ENCODE measurements around the gene ASPRV1. TPM values are rescaled to one million over a fixed set of nuclear protein-coding genes. Genes with fewer than 3 reads are reported as not detected.
"Not testable (repeated sequence)": the region's sequence is repeated elsewhere in the genome, so short reads cannot be mapped to it uniquely, and the experiment has no call there.

ASPRV1 gene
- polyA plus RNA-seq, 1 experiment: 0.29 TPM

- DNase-seq (ENCODE audit: low read depth): no peak
- ChIA-PET CTCF (no interaction called here), POLR2A (no interaction called here)
- no peak overlapping the region for H3K4me3 ChIP-seq (ENCODE audit: low read depth, low read length)
- H3K36me3 ChIP-seq (ENCODE audit: control insufficient read depth, insufficient read depth, low read length): no peaks in the 10 kb centered on the region
- no peaks in the 10 kb centered on the region for H3K27me3 ChIP-seq (ENCODE audit: control insufficient read depth, insufficient read depth, low read length)
- TF ChIP-seq, protein P1, sequence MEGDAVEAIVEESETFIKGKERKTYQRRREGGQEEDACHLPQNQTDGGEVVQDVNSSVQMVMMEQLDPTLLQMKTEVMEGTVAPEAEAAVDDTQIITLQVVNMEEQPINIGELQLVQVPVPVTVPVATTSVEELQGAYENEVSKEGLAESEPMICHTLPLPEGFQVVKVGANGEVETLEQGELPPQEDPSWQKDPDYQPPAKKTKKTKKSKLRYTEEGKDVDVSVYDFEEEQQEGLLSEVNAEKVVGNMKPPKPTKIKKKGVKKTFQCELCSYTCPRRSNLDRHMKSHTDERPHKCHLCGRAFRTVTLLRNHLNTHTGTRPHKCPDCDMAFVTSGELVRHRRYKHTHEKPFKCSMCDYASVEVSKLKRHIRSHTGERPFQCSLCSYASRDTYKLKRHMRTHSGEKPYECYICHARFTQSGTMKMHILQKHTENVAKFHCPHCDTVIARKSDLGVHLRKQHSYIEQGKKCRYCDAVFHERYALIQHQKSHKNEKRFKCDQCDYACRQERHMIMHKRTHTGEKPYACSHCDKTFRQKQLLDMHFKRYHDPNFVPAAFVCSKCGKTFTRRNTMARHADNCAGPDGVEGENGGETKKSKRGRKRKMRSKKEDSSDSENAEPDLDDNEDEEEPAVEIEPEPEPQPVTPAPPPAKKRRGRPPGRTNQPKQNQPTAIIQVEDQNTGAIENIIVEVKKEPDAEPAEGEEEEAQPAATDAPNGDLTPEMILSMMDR (IDR thresholded peaks at IDR 0.05; ENCODE audit: insufficient read depth, low read depth, low read length): no peak
Observed at GRCh38 chr2:70006447-70006784, 45.0 kb upstream of the ASPRV1 start.

DNA sequence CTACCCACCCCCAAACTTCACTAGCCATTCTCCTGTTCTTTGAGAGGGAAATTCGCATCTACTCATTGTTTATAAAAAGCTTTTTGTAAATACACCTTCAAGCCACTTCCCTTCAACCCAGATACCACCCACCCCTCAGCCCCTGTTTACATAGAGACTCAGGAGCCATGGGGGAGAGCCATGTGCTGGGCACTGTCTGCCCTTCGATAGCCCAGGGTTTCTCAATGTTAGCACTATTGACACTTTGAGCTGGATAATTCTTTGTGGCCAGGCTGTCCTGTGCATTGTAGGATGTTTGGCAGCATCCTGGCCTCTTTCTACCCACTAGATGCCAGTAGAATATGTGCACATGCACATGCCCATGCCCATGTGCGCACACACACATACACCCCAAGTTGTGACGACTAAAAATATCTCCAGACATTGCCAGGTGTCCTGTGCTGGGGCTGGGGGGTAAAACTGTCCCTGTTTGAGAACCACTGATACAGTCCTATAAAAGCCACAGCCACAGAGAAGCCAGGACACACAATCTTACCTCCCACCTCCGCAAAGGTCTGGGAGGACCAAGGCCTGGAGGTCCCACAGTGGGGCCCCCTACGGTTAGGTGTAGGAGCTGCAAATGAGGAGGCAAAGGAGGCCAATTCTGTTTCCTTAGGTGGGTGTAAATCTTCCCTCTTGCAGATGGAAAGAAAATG, 44.5 kb upstream of the ASPRV1 start:
- no peaks in the 10 kb centered on the region for H3K36me3 ChIP-seq (ENCODE audit: control insufficient read depth, insufficient read depth, low read length)
- DNase-seq (ENCODE audit: low read depth): no peak
- CTCF ChIA-PET: no interaction called here
- POLR2A ChIA-PET: no interaction called here
- H3K4me3 ChIP-seq (ENCODE audit: low read depth, low read length): no peak overlapping the region
- no peaks in the 10 kb centered on the region for H3K27me3 ChIP-seq (ENCODE audit: control insufficient read depth, insufficient read depth, low read length)
- TF ChIP-seq, protein P1 (IDR thresholded peaks at IDR 0.05; ENCODE audit: insufficient read depth, low read depth, low read length): no peak

DNA sequence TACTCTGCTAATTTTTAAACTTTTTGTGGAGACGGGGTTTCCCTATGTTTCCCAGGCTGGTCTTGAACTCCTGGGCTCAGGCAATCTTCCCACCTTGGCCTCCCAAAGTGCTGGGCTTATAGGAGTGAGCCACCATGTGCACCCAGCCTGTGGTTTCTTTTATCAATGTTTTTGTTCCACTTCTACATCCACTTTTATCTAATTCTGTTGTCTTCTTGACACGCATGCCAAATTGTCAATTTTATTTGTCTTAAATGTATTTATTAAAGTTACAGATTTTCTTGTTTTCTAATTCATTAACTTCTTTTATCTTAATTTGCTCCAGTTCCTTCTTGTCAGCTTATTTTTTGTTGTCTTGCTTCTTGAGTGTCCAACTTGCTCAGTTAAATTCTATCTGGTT, 43.8 kb upstream of the ASPRV1 start:
- ChIA-PET CTCF (no interaction called here), POLR2A (no interaction called here)
- no peak for DNase-seq (ENCODE audit: low read depth)
- Histone ChIP-seq H3K4me3 (ENCODE audit: low read depth, low read length) (no peak overlapping the region), H3K36me3 (ENCODE audit: control insufficient read depth, insufficient read depth, low read length) (no peaks in the 10 kb centered on the region), H3K27me3 (ENCODE audit: control insufficient read depth, insufficient read depth, low read length) (no peaks in the 10 kb centered on the region)
- TF ChIP-seq, protein P1 (IDR thresholded peaks at IDR 0.05; ENCODE audit: insufficient read depth, low read depth, low read length): no peak

DNA sequence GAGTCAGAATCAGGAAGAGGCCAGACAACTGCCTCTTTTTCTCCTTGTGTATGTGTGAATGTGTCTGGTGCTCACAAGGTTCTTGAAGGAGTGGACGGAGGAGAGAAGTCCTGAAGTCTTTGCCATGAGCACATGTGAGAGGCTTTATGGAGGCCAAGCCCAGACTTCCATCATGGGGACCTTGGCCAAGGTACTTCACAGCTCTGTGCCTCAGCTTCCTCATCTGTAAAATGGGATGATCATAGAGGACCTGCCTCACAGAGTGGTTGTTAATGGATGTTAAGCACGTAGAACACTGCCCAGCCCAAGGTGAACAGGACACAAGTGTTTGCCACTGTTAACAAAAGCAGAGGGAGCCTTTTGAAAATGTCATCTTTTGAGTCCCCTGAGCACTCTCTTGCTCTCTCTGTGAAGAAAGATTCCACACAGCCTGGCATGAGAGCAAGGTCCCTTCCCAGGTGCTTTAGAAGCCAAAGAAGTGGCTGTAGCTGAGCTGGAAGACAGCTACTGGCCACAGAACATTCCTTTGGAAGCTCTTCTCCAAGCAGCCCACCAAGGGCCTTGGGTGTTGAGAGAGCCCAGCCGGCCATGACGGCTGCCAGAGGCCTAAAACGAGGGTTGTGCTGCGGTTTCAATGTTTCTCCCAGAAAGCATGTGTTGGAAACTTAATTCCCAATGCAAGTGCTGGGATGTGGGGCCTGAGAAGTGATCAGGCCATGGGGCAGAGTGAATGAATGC, 41.8 kb upstream of the ASPRV1 start:
- POLR2A ChIA-PET: no interaction called here
- TF ChIP-seq, protein P1 (IDR thresholded peaks at IDR 0.05; ENCODE audit: insufficient read depth, low read depth, low read length): no peak
- no peak overlapping the region for H3K4me3 ChIP-seq (ENCODE audit: low read depth, low read length)
- DNase-seq (ENCODE audit: low read depth): no peak
- no peaks in the 10 kb centered on the region for H3K27me3 ChIP-seq (ENCODE audit: control insufficient read depth, insufficient read depth, low read length)
- CTCF ChIA-PET: no interaction called here
- H3K36me3 ChIP-seq (ENCODE audit: control insufficient read depth, insufficient read depth, low read length): no peaks in the 10 kb centered on the region

DNA sequence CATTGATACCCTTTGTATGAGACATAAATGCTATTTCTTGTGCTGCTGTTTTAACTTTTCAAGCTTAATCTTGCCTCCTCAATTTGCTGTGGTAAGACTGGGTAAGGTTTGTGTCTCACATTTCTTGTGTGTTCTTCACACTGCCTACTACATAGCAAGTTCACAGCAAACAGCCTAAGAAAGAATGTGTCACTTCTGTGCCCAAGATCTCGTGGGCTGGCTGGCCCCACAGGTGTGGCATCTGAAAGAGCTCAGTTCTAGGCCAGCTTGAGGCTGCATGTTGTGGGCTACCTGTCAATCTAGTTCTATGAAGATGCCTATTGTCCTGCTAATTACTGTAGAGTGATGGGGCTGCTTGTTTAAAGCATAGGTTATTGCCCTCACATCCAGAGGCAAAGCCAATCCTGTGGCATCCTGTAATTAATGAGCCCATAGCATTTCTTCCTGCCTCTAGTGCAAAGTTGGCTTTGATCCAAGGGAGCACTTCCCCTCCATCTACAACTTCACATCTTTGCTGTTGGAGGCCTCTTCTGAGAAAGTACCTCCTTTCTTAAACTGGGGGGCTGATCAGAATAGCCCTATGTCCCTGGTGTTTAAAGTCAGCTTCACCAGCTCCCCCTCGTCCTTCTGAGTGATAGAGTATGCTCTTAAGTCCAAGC, 40.9 kb upstream of the ASPRV1 start:
- Histone ChIP-seq H3K4me3 (ENCODE audit: low read depth, low read length) (no peak overlapping the region), H3K27me3 (ENCODE audit: control insufficient read depth, insufficient read depth, low read length) (no peaks in the 10 kb centered on the region), H3K36me3 (ENCODE audit: control insufficient read depth, insufficient read depth, low read length) (no peaks in the 10 kb centered on the region)
- POLR2A ChIA-PET: no interaction called here
- CTCF ChIA-PET: interaction anchor here (0.8 to 0.9 kb wide), 2 partner anchors 18 to 23 kb away, joined by 3 read pairs; no protein-coding TSS in a partner anchor
- TF ChIP-seq, protein P1 (IDR thresholded peaks at IDR 0.05; ENCODE audit: insufficient read depth, low read depth, low read length): no peak
- DNase-seq (ENCODE audit: low read depth): no peak

GRCh38 chr2:70000529-70000928, 39.1 kb upstream of the ASPRV1 start:
- POLR2A ChIA-PET; H3K36me3 ChIP-seq (ENCODE audit: control insufficient read depth, insufficient read depth, low read length); H3K4me3 ChIP-seq (ENCODE audit: low read depth, low read length); H3K27me3 ChIP-seq (ENCODE audit: control insufficient read depth, insufficient read depth, low read length); DNase-seq (ENCODE audit: low read depth); CTCF ChIA-PET: not testable (repeated sequence)

Measured in BJ (cell line).